Measurements from ENCODE around the gene SPATA7. TPM values are rescaled to one million over a fixed set of nuclear protein-coding genes. Genes with fewer than 3 reads are reported as not detected.

Gene SPATA7
- total and polyA plus RNA-seq, 10 of the 15 experiments (the other 5 are each of a cell fraction or from before 2014, with no cell fraction given): 0.39 to 3.0 (median 2.2) TPM

- TF ChIP-seq CUX1 (IDR thresholded peaks at IDR 0.05; ENCODE audit: insufficient replicate concordance, low read depth, low read length): no peak
- no peak for TF ChIP-seq FOXM1 (IDR thresholded peaks at IDR 0.05; ENCODE audit: low read depth, low read length)
Observed at GRCh38 chr14:88426271-88426670, 40.8 kb downstream of the SPATA7 start (continued).

- ChIA-PET RAD21 (ENCODE audit: unreplicated experiment) (no interaction called here), POLR2A (no interaction called here), SMC1A (ENCODE audit: uncharacterized antibody, unreplicated experiment) (no interaction called here), CTCF (no interaction called here)
- H4K20me1 ChIP-seq (ENCODE audit: control insufficient read depth, insufficient read depth): no peaks in the 10 kb centered on the region
- no peak for DNase-seq (ENCODE audit: low read depth, low spot score)
- no peak overlapping the region for H3K4me2 ChIP-seq (ENCODE audit: control insufficient read depth, insufficient read depth)
- no peaks in the 10 kb centered on the region for H3K36me3 ChIP-seq (ENCODE audit: control insufficient read depth in 2 of 2, insufficient read depth in 2 of 2, low read length in 1 of 2)
- FAIRE-seq: no peak
- H3K27ac ChIP-seq (ENCODE audit: control insufficient read depth, insufficient read depth): no peak overlapping the region
- TF ChIP-seq RFX5 (IDR thresholded peaks at IDR 0.05; ENCODE audit: low read depth, low read length) (no peak), RCOR1 (conservative IDR thresholded peaks at IDR 0.05; ENCODE audit: low read depth, low read length) (no peak), TBL1XR1 (IDR thresholded peaks at IDR 0.05; ENCODE audit: low read depth, low read length) (no peak), YY1 (IDR thresholded peaks at IDR 0.05; ENCODE audit: low read depth, low read length) (no peak), ZNF384 (IDR thresholded peaks at IDR 0.05; ENCODE audit: borderline replicate concordance, low read depth, low read length) (no peak), ATF7 (IDR thresholded peaks at IDR 0.05; ENCODE audit: low read depth) (no peak), MEF2B (IDR thresholded peaks at IDR 0.05; ENCODE audit: partially characterized antibody, poor library complexity, severe bottlenecking) (no peak)
- no peak overlapping the region for H3K4me3 ChIP-seq
- no peaks in the 10 kb centered on the region for H3K9me3 ChIP-seq (replicated peaks; ENCODE audit: control insufficient read depth, insufficient read depth, low read length)
- H3K79me2 ChIP-seq (ENCODE audit: control insufficient read depth, insufficient read depth, low read length): no peaks in the 10 kb centered on the region
- no TSS peak for BruUV-seq (replicated peaks)
- intact Hi-C loops (cut with micrococcal nuclease; ENCODE audit: unreplicated experiment) (no loop called here), in situ Hi-C loops (cut with MboI) (no loop called here)
- 55% methylated on average over 2 of the region's 2 CpGs for WGBS (ENCODE audit: insufficient coverage, insufficient replicate concordance, low lambda C conversion rate, missing lambda C conversion rate)
- no peak overlapping the region for H2AFZ ChIP-seq (ENCODE audit: control insufficient read depth, low read depth, low read length)
- no peaks in the 10 kb centered on the region for H3K27me3 ChIP-seq (replicated peaks in 1 of 2; ENCODE audit: control insufficient read depth in 2 of 2, insufficient read depth in 2 of 2, low read length in 1 of 2)
- ATAC-seq: no peak
- no peak overlapping the region for H3K9ac ChIP-seq (ENCODE audit: control insufficient read depth, insufficient read depth, low read length)
- H3K4me1 ChIP-seq (ENCODE audit: control insufficient read depth, insufficient read depth, low read length): no peaks in the 10 kb centered on the region
Observed at GRCh38 chr14:88430976-88431375, 45.5 kb downstream of the SPATA7 start.

All from GM12878 (cell line).